ENCODE measurements around the gene CUX1.
"Not testable (repeated sequence)": the region's sequence is repeated elsewhere in the genome, so short reads cannot be mapped to it uniquely, and the experiment has no call there.

CUX1 gene

DNA sequence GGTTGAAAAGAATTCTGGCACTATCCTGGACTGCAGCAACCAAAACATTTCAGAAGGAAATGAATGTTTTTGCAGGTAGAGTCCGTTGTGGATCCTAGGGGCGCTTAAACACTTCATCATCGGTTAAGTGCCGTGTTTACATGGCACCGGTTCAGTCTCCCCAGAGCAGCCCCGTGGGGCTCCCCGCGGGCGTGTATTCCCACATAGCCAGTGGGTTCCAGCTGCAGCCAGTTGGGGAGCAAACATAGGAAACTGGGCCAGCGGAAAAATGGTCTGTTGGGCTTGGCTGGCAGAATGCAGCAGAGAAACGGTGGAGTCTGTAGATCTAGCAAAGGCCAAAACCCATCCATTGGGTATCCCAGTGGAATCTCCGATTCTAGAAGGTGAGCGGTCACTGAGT, 356.2 kb downstream of the CUX1 start:
- TF ChIP-seq, protein P1, sequence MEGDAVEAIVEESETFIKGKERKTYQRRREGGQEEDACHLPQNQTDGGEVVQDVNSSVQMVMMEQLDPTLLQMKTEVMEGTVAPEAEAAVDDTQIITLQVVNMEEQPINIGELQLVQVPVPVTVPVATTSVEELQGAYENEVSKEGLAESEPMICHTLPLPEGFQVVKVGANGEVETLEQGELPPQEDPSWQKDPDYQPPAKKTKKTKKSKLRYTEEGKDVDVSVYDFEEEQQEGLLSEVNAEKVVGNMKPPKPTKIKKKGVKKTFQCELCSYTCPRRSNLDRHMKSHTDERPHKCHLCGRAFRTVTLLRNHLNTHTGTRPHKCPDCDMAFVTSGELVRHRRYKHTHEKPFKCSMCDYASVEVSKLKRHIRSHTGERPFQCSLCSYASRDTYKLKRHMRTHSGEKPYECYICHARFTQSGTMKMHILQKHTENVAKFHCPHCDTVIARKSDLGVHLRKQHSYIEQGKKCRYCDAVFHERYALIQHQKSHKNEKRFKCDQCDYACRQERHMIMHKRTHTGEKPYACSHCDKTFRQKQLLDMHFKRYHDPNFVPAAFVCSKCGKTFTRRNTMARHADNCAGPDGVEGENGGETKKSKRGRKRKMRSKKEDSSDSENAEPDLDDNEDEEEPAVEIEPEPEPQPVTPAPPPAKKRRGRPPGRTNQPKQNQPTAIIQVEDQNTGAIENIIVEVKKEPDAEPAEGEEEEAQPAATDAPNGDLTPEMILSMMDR (conservative IDR thresholded peaks at IDR 0.05; ENCODE audit: low read depth, low read length): no peak
- no peak for DNase-seq (ENCODE audit: low read depth)

DNA sequence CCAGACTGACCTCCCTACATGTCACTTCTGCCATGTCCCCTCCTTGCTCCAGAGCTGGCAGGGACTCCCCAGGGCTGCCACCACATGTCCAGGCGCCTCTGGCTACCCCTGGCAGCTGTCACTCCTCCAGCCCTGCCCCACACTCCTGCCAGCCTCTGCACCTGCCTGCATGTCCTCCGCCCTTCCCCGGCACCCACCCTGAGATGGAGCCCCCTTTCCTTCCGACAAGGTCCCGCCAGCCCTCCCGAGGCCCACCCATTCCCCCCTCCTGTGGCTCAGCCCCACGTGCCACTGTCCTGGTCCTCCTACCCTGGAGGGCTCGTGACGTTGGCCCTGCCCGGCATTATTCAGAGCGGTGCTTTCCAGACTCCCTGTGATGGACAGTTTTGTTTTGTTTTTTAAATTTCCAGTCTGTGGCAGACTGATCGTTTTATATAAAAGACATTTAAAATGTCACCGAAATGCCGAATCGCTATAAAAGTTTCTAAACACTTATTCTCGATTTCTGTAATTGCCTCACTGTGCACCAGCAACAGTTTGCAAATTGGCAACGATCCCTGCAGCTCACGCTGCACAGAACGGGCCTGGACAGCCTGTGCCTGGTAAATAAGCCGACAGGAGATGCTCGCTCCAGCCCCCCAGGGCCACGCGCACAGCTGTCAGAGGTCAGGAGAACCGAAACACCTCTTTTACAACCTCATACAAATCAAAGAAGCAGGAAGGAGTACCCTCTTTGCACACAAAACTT, 358.2 kb downstream of the CUX1 start:
- TF ChIP-seq, protein P1 (conservative IDR thresholded peaks at IDR 0.05; ENCODE audit: low read depth, low read length): no peak
- H3K4me3 ChIP-seq (ENCODE audit: low read depth, low read length): no peak overlapping the region
- DNase-seq (ENCODE audit: low read depth): no peak

More for the DNA sequence above, 356.2 kb downstream of the CUX1 start:
- H3K4me3 ChIP-seq (ENCODE audit: low read depth, low read length): no peak overlapping the region

DNA sequence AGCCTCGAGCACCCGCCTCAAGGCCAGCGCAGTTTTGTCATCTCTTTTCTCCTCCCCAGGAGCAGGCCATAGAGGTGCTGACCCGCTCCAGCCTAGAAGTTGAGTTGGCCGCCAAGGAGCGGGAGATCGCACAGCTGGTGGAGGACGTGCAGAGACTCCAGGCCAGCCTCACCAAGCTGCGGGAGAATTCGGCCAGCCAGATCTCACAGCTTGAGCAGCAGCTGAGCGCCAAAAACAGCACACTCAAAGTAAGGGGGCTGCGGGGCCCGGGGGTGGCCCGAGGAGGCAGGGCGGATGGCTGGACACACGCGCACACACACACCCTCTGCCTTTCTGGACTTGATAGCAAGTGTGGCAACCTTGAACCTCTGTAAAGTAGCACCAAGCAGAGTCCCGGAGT, 361.0 kb downstream of the CUX1 start:
- no peak overlapping the region for H3K4me3 ChIP-seq (ENCODE audit: low read depth, low read length)
- no peak for DNase-seq (ENCODE audit: low read depth)
- TF ChIP-seq, protein P1 (conservative IDR thresholded peaks at IDR 0.05; ENCODE audit: low read depth, low read length): no peak

DNA sequence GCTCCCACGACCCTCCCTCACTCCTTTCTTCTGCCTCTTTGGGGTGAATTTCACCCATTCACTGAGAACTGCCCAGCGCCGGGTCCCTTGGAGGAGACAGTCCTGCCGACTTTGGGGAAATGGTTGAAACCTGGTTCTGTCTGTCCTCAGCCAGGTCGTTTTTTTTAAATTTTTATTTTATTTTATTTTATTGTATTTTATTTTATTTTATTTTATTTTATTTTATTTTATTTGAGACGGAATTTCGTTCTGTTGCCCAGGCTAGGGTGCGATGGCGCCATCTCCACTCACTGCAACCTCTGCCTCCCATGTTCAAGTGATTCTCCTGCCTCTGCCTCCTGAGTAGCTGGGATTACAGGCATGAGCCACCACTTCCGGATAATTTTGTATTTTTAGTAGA, 363.3 kb downstream of the CUX1 start:
- DNase-seq (ENCODE audit: low read depth): no peak
- TF ChIP-seq, protein P1 (conservative IDR thresholded peaks at IDR 0.05; ENCODE audit: low read depth, low read length): no peak
- no peak overlapping the region for H3K4me3 ChIP-seq (ENCODE audit: low read depth, low read length)

DNA sequence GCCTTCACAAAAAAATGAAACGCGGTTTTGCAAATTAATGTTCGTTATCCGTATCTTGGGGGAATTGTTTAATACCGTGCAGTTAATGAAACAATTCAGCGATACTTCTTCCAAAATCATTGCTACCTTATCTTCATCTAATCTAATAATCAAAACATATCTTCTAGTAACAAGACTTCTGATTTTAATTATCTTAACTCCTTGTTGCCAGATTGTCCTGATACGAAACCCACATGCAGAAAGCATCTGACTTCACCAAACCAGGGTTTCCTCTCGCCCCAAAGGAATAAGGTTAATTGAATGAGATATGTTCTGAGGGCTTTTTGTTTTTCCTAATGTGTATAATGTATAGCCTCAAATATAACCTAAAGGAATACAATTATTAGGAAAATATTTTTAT, 364.1 kb downstream of the CUX1 start:
- TF ChIP-seq, protein P1 (conservative IDR thresholded peaks at IDR 0.05; ENCODE audit: low read depth, low read length): no peak
- H3K4me3 ChIP-seq (ENCODE audit: low read depth, low read length): no peak overlapping the region
- DNase-seq (ENCODE audit: low read depth): no peak

DNA sequence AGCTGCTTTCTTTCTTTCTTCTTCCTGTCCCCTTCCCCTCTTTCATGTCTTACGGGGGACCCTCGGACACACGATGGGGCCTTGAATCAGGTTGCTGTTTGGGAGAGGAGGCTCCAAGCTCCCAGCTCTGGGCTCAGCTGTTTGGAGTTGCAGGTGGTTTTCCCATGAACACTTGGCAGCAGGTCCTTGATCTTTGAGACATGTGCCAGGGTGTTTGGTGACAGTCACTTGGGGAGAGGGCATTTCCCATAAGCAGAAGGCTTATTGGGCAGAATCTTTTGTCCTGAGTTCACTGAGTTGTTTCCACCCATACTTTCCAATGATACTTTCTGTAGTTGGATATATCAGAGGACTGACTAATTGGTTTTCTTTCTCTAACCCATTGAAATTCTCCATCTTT, 364.6 kb downstream of the CUX1 start:
- DNase-seq (ENCODE audit: low read depth): no peak
- TF ChIP-seq, protein P1 (conservative IDR thresholded peaks at IDR 0.05; ENCODE audit: low read depth, low read length): no peak

DNA sequence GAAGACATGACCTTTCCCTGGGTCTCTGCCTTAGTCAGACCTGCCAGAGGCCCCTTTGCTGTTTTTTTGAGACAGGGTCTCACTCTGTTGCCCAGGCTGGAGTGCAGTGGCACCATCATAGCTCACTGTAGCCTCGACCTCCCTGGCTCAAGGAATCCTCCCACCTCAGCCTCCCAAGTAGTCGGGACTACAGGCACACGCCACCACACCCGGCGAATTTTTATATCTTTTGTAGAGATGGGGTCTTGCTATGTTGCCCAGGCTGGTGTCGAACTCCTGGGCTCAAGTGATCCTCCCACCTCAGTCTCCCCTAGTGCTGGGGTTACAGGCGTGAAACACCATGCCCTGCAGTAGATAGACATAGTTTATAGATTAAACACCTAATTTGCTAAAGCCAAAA, 366.4 kb downstream of the CUX1 start:
- DNase-seq (ENCODE audit: low read depth): not testable (repeated sequence)

More for the DNA sequence above, 364.6 kb downstream of the CUX1 start:
- no peak overlapping the region for H3K4me3 ChIP-seq (ENCODE audit: low read depth, low read length)

More for the DNA sequence above, 366.4 kb downstream of the CUX1 start:
- H3K4me3 ChIP-seq (ENCODE audit: low read depth, low read length): not testable (repeated sequence)
